Fibroblast of peridontal ligament (primary cell): ENCODE results near the gene TOMM20L.

Experiments used
- DNase-seq: peaks from one replicate; pipeline ENCODE4 v3.0.0-alpha.2; 2010; ENCODE audit errors: extremely low read depth

TOMM20L gene

GRCh38 chr14:58427281-58428117, 31.8 kb downstream of the TOMM20L start, which contains the start of the genes KIAA0586 and TIMM9:
Gene KIAA0586, plus strand, starts transcription at chr14:58427719. Its CDS starts 546 bp downstream, at chr14:58428265.
Gene TIMM9, minus strand, starts transcription at chr14:58427531. Its CDS starts 15,586 bp downstream, at chr14:58411945.
- DNase-seq, result peak; percentile 100

- peak; percentile 66 for DNase-seq
Observed at GRCh38 chr14:58428118-58428683, 32.5 kb downstream of the TOMM20L start.

GRCh38 chr14:58430156-58430555, 34.4 kb downstream of the TOMM20L start:
- DNase-seq, result peak; percentile 35

- no peak for DNase-seq
Observed at GRCh38 chr14:58439476-58439875, 43.7 kb downstream of the TOMM20L start.

- no peak for DNase-seq
Observed at GRCh38 chr14:58444627-58445026, 48.9 kb downstream of the TOMM20L start.

- peak; percentile 19 for DNase-seq
Observed at GRCh38 chr14:58455593-58456265, 60.0 kb downstream of the TOMM20L start.
